AG04449 (cell line): ENCODE measurements around the gene DYNC1I2.
"Not testable (repeated sequence)": the region's sequence is repeated elsewhere in the genome, so short reads cannot be mapped to it uniquely, and the experiment has no call there.

Experiments used
- CTCF ChIA-PET: fragments of 350-600 bp; formaldehyde crosslinking; extraction: SDS; loops from one replicate; lab custom pipeline; 2021; ENCODE audit warnings: antibody characterized with exemption; lab: Yijun Ruan, JAX
- POLR2A ChIA-PET: fragments of 400-600, 350-600 bp; formaldehyde crosslinking; extraction: SDS; loops from one replicate; lab custom pipeline; 2020; ENCODE audit warnings: antibody characterized with exemption, inconsistent platforms; lab: Yijun Ruan, JAX
- DNase-seq: peaks from one replicate; pipeline ENCODE4 v3.0.0-alpha.2; 2010; ENCODE audit warnings: low read depth, low spot score
- H3K4me3 ChIP-seq: 2 replicates; pipeline ENCODE4 v1.5.1; 2011; ENCODE audit warnings: low read depth, mild to moderate bottlenecking, control low read depth, low read length
- TF ChIP-seq, protein P1 (sequence below): IDR thresholded peaks from one replicate; pipeline ENCODE4 v1.5.1; 2011; ENCODE audit warnings: mild to moderate bottlenecking, moderate library complexity, low read length, control low read depth, inconsistent platforms; ENCODE audit not compliant: insufficient read depth; ENCODE audit errors: missing control alignments

DYNC1I2 gene

DNA sequence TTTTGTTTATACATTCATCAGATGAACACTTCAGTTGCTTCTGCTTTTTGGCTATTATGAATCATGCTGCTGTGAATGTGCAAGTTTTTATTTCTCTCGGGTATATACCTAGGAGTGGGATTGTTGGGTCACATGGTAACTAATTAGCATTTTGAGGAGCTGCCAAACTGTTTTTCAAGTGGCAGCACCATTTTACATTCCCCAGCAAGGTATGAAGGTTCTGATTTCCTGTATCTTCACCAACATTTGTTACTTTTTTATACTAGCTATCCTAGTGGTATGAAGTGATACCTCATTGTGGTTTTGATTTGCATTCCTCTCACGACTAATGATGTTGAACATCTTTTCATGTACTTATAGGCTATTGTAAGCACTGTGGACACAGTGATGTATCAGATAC, 53.9 kb downstream of the DYNC1I2 start:
- TF ChIP-seq, protein P1, sequence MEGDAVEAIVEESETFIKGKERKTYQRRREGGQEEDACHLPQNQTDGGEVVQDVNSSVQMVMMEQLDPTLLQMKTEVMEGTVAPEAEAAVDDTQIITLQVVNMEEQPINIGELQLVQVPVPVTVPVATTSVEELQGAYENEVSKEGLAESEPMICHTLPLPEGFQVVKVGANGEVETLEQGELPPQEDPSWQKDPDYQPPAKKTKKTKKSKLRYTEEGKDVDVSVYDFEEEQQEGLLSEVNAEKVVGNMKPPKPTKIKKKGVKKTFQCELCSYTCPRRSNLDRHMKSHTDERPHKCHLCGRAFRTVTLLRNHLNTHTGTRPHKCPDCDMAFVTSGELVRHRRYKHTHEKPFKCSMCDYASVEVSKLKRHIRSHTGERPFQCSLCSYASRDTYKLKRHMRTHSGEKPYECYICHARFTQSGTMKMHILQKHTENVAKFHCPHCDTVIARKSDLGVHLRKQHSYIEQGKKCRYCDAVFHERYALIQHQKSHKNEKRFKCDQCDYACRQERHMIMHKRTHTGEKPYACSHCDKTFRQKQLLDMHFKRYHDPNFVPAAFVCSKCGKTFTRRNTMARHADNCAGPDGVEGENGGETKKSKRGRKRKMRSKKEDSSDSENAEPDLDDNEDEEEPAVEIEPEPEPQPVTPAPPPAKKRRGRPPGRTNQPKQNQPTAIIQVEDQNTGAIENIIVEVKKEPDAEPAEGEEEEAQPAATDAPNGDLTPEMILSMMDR = no peak
- POLR2A ChIA-PET = no interaction called here
- DNase-seq = no peak

DNA sequence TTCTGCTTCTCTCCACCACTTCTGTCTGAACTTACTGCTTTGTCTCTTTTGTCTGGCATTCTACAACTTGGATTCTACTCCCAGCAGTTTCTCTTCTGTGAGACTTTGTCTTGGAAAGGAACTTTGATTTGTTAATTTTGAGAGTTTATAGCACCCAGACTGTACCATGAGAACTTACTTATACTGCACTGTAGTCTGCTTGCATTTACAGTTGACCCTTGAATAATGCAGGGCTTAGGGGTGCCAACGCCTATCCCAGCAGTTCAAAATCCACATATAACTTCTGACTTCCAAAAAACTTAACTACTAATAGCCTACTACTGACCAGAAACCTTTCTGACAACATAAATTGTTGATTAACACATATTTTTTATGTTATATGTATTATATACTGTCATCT, 55.5 kb downstream of the DYNC1I2 start:
- H3K4me3 ChIP-seq = no peak overlapping the region
- TF ChIP-seq, protein P1 = no peak
- DNase-seq = no peak
- POLR2A ChIA-PET = no interaction called here
- CTCF ChIA-PET = no interaction called here

More for the DNA sequence above, 53.9 kb downstream of the DYNC1I2 start:
- H3K4me3 ChIP-seq = no peak overlapping the region
- CTCF ChIA-PET = interaction anchor here (0.6 to 1.6 kb wide), 6 partner anchors 12 to 386 kb away, joined by 3 to 7 read pairs (median 4); no protein-coding TSS in a partner anchor

DNA sequence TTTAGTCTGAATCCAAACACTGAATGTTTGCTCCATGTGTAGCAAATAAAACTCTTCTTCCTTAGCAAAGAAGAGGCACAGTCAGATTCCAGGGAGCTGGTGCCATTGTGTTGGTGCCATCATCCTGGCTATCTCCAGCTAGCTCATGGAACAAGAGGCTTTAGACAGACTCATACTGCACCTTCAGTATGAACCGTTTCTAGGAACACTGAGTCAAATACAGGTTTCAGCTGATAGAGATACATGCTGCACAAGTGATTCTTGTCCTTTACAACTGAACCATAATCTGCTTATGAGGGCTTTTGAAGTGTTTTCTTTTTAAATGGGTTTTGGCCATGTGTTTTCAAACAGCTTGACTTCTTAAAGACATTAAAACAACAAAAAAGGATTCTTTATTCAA, 57.9 kb downstream of the DYNC1I2 start:
- no peak overlapping the region for H3K4me3 ChIP-seq
- no peak for DNase-seq
- CTCF ChIA-PET = interaction anchor here (1.0 to 1.1 kb wide), 2 partner anchors 39 to 369 kb away, joined by 3 to 5 read pairs; no protein-coding TSS in a partner anchor
- POLR2A ChIA-PET = no interaction called here
- TF ChIP-seq, protein P1 = no peak

DNA sequence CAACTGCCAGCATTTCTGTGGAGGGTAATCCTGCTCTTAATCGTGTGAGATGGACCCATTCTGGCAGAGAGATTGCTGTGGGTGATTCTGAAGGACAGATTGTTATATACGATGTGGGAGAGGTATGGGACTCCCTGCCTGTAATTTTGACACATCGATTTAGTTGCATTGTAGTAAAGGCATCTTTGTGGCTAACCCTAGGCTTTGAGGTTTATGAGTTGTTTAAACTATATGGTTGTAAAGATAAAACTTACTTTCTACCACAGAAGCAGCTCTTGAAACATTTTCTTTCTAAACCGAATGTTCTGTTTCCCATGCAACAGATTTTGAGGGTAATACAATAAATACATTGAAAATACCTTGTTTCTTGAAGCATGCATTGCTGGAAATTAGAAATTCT, 58.5 kb downstream of the DYNC1I2 start:
- ChIA-PET POLR2A (interaction anchor here (0.6 kb wide), 1 partner anchor 339 kb away, joined by 3 read pairs; no protein-coding TSS in a partner anchor), CTCF (interaction anchor here (1.1 kb wide), 1 partner anchor 40 kb away, joined by 5 read pairs; no protein-coding TSS in a partner anchor)
- TF ChIP-seq, protein P1 = no peak
- no peak for DNase-seq
- H3K4me3 ChIP-seq = no peak overlapping the region

DNA sequence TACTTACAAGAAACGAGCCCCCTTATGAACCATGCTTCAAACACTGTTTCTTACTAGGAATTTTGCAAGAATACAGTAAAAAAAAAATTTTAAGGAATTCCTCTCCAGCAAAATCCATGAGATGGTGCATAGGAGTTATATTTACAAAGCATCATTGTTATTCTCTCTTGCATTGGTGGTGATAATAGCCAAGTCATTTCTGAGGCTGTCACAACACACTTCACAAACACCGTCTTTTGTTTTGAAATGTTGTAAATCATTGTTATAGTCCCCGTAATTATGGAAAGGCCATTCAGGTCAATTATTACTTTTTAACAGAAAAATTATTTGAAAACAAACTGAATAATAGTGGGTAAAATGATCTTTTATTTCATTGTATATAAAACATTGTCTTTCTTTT, 60.1 kb downstream of the DYNC1I2 start:
- TF ChIP-seq, protein P1 = no peak
- DNase-seq = no peak
- no peak overlapping the region for H3K4me3 ChIP-seq
- ChIA-PET CTCF (interaction anchor here (1.5 kb wide), 1 partner anchor 10 kb away, joined by 3 read pairs; no protein-coding TSS in a partner anchor), POLR2A (no interaction called here)

DNA sequence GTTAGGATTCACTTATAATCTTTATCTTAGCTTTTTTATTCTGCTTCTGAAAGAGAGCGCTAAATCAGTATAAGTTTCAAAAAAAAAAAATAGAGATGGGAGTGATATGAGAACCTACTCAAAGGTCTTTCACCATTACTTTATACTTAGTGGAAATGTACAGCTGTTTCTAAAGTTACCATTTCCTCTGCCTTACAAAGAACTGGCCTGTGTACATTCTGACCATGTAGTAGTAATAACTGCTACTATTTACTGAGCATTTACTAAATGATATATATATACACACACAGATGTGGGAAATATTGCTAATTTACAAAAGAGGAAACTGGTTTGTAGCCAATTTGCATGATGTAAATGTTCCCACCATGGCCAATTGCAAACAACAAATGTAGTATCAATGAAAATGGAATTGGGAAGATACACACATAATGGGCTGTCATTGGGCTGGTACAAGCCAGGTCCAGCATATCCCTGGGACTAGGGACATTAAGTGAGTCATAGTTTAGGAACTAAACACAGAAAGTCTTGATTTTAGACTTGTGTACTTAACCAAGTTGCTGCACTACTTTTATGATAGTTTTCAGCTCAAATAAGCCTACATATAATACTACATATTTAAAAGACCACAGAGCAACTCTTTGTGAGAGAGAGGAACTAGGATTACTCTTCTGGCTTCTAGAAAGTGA, 67.1 kb downstream of the DYNC1I2 start:
- DNase-seq = no peak
- POLR2A ChIA-PET = no interaction called here
- CTCF ChIA-PET = interaction anchor here (0.6 to 1.0 kb wide), 2 partner anchors 348 to 776 kb away, joined by 3 to 4 read pairs; partner anchors contain the start of gene DLX2
- H3K4me3 ChIP-seq = no peak overlapping the region
- TF ChIP-seq, protein P1 = no peak

DNA sequence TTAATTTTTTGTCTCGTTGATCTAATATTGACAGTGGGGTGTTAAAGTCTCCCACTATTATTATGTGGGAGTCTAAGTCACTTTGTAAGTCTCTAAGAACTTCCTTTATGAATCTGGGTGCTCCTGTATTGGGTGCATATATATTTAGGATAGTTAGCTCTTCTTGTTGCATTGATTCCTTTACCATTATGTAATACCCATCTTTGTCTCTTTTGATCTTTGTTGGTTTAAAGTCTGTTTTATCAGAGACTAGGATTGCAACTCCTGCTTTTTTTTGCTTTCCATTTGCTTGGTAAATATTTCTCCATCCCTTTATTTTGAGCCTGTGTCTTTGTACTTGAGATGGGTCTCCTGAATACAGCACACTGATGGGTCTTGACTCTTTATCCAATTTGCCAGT, 71.5 kb downstream of the DYNC1I2 start:
- CTCF ChIA-PET, H3K4me3 ChIP-seq, DNase-seq, POLR2A ChIA-PET: not testable (repeated sequence)

DNA sequence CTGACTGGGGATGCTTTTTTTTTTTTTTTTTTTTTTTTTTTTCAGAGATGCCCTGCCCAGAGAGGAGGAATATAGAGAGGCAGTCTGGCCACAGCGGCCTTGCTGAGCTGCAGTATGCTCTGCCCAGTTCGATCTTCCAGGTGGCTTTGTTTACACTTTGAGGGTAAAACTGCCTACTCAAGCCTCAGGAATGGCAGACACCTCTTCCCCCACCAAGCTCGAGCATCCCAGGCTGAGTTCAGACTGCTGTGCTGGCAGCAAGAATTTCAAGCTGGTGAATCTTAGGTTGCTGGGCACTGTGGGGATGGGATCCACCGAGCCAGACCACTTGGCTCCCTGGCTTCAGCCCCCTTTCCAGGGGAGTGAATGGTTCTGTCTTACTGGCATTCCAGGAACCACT, 73.9 kb downstream of the DYNC1I2 start:
- DNase-seq, H3K4me3 ChIP-seq: not testable (repeated sequence)
- ChIA-PET CTCF (interaction anchor here (0.6 kb wide), 1 partner anchor 221 kb away, joined by 3 read pairs; no protein-coding TSS in a partner anchor), POLR2A (interaction anchor here (0.7 kb wide), 1 partner anchor 58 kb away, joined by 3 read pairs; no protein-coding TSS in a partner anchor)
